ENCODE results near the gene PLXNB1.

The PLXNB1 gene

DNA sequence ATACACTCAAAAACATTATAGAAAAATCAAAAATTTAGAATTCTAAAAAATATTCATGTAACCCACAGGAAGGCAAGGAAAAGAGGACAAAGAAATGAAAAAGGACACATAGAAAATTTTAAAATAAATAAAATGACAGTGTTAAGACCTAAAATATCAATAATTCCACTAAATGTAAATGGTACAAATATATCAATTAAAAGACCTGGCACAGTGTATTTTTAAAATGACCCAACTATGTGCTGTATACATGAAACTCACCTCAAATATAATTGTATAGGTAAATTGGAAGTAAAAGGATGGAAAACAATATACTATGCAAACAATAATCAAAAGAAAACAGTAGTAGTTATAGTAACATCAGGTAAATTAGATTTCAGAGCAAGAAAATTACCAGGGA, 68.0 kb downstream of the PLXNB1 start:
- ChIA-PET POLR2A (no interaction called here), CTCF (no interaction called here)
- no peak for DNase-seq (ENCODE audit: extremely low spot score)
- TF ChIP-seq, protein P1, sequence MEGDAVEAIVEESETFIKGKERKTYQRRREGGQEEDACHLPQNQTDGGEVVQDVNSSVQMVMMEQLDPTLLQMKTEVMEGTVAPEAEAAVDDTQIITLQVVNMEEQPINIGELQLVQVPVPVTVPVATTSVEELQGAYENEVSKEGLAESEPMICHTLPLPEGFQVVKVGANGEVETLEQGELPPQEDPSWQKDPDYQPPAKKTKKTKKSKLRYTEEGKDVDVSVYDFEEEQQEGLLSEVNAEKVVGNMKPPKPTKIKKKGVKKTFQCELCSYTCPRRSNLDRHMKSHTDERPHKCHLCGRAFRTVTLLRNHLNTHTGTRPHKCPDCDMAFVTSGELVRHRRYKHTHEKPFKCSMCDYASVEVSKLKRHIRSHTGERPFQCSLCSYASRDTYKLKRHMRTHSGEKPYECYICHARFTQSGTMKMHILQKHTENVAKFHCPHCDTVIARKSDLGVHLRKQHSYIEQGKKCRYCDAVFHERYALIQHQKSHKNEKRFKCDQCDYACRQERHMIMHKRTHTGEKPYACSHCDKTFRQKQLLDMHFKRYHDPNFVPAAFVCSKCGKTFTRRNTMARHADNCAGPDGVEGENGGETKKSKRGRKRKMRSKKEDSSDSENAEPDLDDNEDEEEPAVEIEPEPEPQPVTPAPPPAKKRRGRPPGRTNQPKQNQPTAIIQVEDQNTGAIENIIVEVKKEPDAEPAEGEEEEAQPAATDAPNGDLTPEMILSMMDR (IDR thresholded peaks at IDR 0.05; ENCODE audit: control extremely low read depth, extremely low read depth, low read depth, missing control alignments): no peak

DNA sequence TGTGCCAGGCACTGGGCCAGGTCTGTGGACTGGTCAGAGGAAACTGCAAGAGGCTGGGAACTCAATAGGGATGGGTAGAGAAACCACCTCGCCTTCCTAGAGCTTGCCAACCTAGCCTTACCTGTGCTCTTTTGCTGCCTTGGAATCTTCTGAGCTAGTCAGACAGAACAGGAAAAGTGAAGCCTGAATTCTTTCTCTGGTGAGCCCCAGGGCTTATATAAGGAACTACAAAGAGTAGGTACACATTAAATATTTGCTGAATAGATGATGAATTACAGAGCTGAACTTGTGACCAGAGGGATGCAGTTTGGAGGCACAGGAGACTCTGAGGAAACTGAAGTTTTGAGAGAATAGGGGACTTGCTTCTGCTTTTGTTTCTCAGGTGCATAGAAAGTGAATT, 73.5 kb downstream of the PLXNB1 start:
- TF ChIP-seq, protein P1 (IDR thresholded peaks at IDR 0.05; ENCODE audit: control extremely low read depth, extremely low read depth, low read depth, missing control alignments): no peak
- DNase-seq (ENCODE audit: extremely low spot score): no peak
- POLR2A ChIA-PET: no interaction called here
- CTCF ChIA-PET: interaction anchor here (1.3 kb wide), 2 partner anchors 79 to 193 kb away, joined by 3 to 4 read pairs; no protein-coding TSS in a partner anchor

DNA sequence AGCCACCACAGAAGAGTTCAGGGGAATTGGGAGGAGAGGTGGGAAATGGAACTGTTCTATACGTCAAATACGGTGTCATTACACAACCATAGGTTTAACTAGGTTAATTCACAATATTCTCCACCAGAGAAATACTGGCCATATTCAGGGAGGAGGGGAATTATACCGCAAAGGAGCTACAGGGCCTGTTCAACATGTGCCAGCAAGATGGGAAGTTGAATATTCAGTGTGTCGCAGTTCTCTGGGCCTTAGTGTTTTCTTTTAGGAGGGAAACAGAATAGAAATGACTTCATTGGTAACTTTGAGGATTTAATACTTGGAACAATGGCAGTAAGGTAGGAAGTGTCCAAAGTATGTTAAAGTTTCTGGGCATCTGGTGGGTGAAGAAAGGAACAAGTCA, 75.9 kb downstream of the PLXNB1 start:
- ChIA-PET POLR2A (no interaction called here), CTCF (interaction anchor here (3.0 kb wide), 1 partner anchor 82 kb away, joined by 8 read pairs; no protein-coding TSS in a partner anchor)
- DNase-seq (ENCODE audit: extremely low spot score): no peak
- TF ChIP-seq, protein P1 (IDR thresholded peaks at IDR 0.05; ENCODE audit: control extremely low read depth, extremely low read depth, low read depth, missing control alignments): no peak

Measured in GM10248 (cell line).